Vagina (tissue), 2 donors: Measurements from ENCODE around the gene TXK. TPM values are rescaled to one million over a fixed set of nuclear protein-coding genes. Genes with fewer than 3 reads are reported as not detected.

Source experiments
- DNase-seq, 2 donors: peaks; one replicate each; pipeline ENCODE4 v3.0.0-alpha.2; 2017; ENCODE audit errors: extremely low spot score in 2 of 2
- H3K27ac ChIP-seq: fragments of 200-600 bp; sonication (generic); one replicate; pipeline ENCODE4 v1.5.1; 2019
- H3K27me3 ChIP-seq: fragments of 200-600 bp; sonication (generic); one replicate; pipeline ENCODE4 v1.5.1; 2019
- H3K36me3 ChIP-seq, 2 donors: fragments of 200-600 bp; sonication (generic); one replicate each; pipeline ENCODE4 v1.5.1; 2017 to 2019
- H3K4me1 ChIP-seq: fragments of 200-600 bp; sonication (generic); one replicate; pipeline ENCODE4 v1.5.1; 2019
- H3K4me3 ChIP-seq, 2 donors: fragments of 200-600 bp; sonication (generic); 1 replicate in 1 of 2; 2 replicates in 1 of 2; pipeline ENCODE4 v1.5.1; 2016 to 2019
- H3K9me3 ChIP-seq: fragments of 200-600 bp; sonication (generic); one replicate; pipeline ENCODE4 v1.5.1; 2019
- POLR2A ChIP-seq, 2 donors: fragments of 450-650 bp; IDR thresholded peaks; one replicate each; pipeline ENCODE4 v1.6.1; 2017; ENCODE audit warnings: antibody characterized with exemption in 2 of 2, mild to moderate bottlenecking in 2 of 2, moderate library complexity in 2 of 2
- POLR2AphosphoS5 ChIP-seq, 2 donors: sonication (generic); formaldehyde crosslinking; IDR thresholded peaks; one replicate each; pipeline ENCODE4 v1.9.0; 2017; ENCODE audit warnings: antibody characterized with exemption in 2 of 2, mild to moderate bottlenecking in 2 of 2, low read depth in 1 of 2; ENCODE audit not compliant: insufficient read depth in 1 of 2
- intact Hi-C: fragments of 100-400 bp; cut with DNase I; formaldehyde crosslinking; loops from one replicate; pipeline ENCODE4 v1.15.1; 2023
- total RNA-seq: library from RNA; depleted of rRNA; stranded (reverse); fragments of >200 nt; gene quantifications from one replicate; pipeline ENCODE4 v1.2.3, GENCODE V29; 2016
- TF ChIP-seq, protein P1 (sequence below), 3 experiments: fragments of 450-650 bp in 2 of 3; fragments of 200-600 bp in 1 of 3; sonication (generic) in 1 of 3; IDR thresholded peaks; one replicate each; pipeline ENCODE4 v1.5.1; 2017 to 2019; ENCODE audit warnings: antibody characterized with exemption in 3 of 3, mild to moderate bottlenecking in 2 of 3, moderate library complexity in 2 of 3

TXK gene
- total RNA-seq, 1 donor from 2014 or later: 8.1 TPM

- TF ChIP-seq, protein P1, sequence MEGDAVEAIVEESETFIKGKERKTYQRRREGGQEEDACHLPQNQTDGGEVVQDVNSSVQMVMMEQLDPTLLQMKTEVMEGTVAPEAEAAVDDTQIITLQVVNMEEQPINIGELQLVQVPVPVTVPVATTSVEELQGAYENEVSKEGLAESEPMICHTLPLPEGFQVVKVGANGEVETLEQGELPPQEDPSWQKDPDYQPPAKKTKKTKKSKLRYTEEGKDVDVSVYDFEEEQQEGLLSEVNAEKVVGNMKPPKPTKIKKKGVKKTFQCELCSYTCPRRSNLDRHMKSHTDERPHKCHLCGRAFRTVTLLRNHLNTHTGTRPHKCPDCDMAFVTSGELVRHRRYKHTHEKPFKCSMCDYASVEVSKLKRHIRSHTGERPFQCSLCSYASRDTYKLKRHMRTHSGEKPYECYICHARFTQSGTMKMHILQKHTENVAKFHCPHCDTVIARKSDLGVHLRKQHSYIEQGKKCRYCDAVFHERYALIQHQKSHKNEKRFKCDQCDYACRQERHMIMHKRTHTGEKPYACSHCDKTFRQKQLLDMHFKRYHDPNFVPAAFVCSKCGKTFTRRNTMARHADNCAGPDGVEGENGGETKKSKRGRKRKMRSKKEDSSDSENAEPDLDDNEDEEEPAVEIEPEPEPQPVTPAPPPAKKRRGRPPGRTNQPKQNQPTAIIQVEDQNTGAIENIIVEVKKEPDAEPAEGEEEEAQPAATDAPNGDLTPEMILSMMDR (IDR thresholded peaks at IDR 0.05): no peak
- TF ChIP-seq POLR2A (IDR thresholded peaks at IDR 0.05): no peak
- TF ChIP-seq POLR2AphosphoS5 (IDR thresholded peaks at IDR 0.05; ENCODE audit: insufficient read depth in 1 of 2, low read depth in 1 of 2): no peak
- DNase-seq: no peak
- Histone ChIP-seq H3K27me3 (no peaks in the 10 kb centered on the region), H3K36me3 (no peaks in the 10 kb centered on the region), H3K9me3 (no peaks in the 10 kb centered on the region), H3K4me3 (no peak overlapping the region), H3K4me1 (no peaks in the 10 kb centered on the region), H3K27ac (no peak overlapping the region)
- intact Hi-C loops: no loop called here
Observed at GRCh38 chr4:48110452-48110978, 23.5 kb downstream of the TXK start.

- H3K27ac ChIP-seq: no peak overlapping the region
- no peaks in the 10 kb centered on the region for H3K36me3 ChIP-seq
- no peaks in the 10 kb centered on the region for H3K9me3 ChIP-seq
- no peaks in the 10 kb centered on the region for H3K4me1 ChIP-seq
- no peak for DNase-seq
- H3K27me3 ChIP-seq: no peaks in the 10 kb centered on the region
- TF ChIP-seq POLR2AphosphoS5 (IDR thresholded peaks at IDR 0.05; ENCODE audit: insufficient read depth in 1 of 2, low read depth in 1 of 2): no peak
- TF ChIP-seq, protein P1 (IDR thresholded peaks at IDR 0.05): peak in 2 of 3 experiments; percentile 20 to 31
- H3K4me3 ChIP-seq: no peak overlapping the region
- intact Hi-C loops: no loop called here
Observed at GRCh38 chr4:48109413-48110263, 24.4 kb downstream of the TXK start.

DNA sequence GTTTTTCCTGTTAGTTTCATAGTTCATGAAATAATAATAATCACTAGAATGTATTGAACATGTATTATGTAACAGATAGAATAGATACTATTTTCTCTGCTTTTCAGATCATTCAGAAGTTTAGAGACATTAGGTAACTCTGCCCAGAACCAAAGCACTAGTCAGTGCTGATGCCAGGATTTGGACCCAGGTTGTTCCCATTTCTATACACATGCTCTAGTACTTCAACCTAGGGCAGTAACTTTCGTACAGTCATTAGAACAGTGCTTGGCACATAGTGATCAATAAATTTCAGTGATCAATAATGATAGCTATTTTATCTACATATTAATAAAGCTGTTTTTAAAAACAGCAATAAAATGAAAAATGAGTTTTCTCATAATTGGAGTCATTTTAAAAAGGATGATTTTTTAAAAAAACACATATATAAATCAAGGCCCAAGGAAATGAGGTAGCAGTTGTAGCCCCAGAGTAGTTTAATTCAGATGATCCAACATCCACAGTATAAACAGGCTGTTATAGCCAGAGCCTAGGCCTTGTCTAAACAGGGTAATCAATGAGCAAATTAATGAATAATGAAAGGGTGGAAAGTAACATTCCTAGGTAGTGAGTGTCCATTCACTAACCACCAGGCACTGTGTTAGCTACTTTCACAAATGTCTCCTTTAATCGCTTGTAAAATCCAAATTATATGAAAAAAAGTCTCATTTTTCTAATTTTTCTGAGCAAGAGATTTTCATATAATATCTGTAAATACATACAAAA, 25.6 kb downstream of the TXK start:
- no peak for TF ChIP-seq POLR2A (IDR thresholded peaks at IDR 0.05)
- TF ChIP-seq, protein P1 (IDR thresholded peaks at IDR 0.05): no peak
- H3K27me3 ChIP-seq: no peaks in the 10 kb centered on the region
- H3K36me3 ChIP-seq: no peaks in the 10 kb centered on the region
- no peaks in the 10 kb centered on the region for H3K9me3 ChIP-seq
- DNase-seq: no peak
- no peak overlapping the region for H3K27ac ChIP-seq
- no peak overlapping the region for H3K4me3 ChIP-seq
- no peaks in the 10 kb centered on the region for H3K4me1 ChIP-seq
- intact Hi-C loops: no loop called here

DNA sequence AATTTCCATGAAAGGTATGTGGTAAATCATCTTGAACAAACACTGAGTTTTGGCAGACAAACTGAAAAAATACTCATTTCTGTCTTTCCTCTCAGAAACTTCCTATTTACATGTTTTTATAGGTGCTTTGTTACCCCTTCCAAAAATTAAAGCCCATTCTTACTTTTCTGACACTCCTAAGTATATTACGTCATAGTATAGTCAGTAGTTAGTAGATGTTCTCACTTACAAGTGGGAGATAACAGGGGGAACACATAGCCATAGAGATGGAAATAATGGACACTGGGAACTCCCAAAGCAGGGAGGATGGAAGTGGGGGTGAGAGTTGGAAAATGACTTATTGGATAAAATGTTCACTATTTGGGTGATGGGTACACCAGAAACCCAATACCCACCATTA, 28.8 kb downstream of the TXK start:
- no peak for TF ChIP-seq POLR2AphosphoS5 (IDR thresholded peaks at IDR 0.05; ENCODE audit: insufficient read depth in 1 of 2, low read depth in 1 of 2)
- no peak for TF ChIP-seq POLR2A (IDR thresholded peaks at IDR 0.05)
- TF ChIP-seq, protein P1 (IDR thresholded peaks at IDR 0.05): no peak

More for the DNA sequence above, 28.8 kb downstream of the TXK start:
- intact Hi-C loops: no loop called here
- Histone ChIP-seq H3K36me3 (no peaks in the 10 kb centered on the region), H3K4me3 (no peak overlapping the region), H3K27me3 (no peaks in the 10 kb centered on the region), H3K27ac (no peak overlapping the region), H3K4me1 (no peaks in the 10 kb centered on the region), H3K9me3 (no peaks in the 10 kb centered on the region)
- no peak for DNase-seq
